ENCODE data around the gene PSMA3. TPM values are rescaled to one million over a fixed set of nuclear protein-coding genes. Genes with fewer than 3 reads are reported as not detected.

The PSMA3 gene
- 91.8 and 105 TPM in 2 replicates for total RNA-seq

DNA sequence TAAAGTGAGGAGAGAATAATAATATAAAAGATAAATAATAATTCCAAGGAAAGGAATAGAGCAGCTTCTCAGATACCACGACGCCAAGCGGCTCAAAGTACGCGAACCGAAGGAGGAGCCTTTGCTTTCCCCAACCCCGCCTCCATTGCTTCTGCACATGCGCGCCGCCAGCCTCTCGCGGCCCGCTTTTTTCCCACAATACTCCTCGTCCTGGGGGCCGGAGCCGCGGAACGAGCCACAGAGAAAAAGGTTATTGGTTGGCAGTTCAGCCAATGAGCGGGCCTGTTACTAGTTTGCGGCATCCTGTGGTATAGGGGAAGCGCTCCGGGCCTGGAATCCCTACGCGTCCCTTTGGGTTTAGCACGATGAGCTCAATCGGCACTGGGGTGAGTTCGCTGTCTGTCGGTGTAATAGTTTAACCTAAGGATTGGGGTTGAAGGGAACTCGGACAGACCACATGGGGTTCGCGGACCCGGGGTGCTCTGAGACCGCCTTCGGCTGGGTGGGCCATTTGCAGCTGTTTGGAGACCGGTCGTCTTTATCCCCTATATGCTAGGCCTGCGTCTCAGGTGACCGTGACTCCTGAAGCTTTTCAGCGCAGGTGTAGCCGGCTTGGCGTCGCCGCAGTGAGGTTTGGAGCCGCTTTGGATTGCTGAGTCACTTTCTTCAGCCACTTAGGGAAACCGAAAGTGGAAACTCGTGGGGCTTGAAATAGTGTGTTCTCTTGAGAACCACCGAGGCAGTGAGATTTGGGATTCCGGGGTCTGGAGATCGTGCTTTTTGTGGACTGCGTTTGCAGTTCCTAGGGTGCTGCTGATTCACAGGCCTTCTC is at the start of gene PSMA3:
Gene PSMA3, plus strand, starts transcription at position 288 of the 832 bp plus-strand sequence. Its CDS starts 78 bp downstream, at position 366.

GRCh38 chr14:58199726-58200479 is 44.7 kb upstream of the PSMA3 start, which contains the start of gene ACTR10:
TSS of gene ACTR10 (plus strand) at chr14:58200149. CDS start at chr14:58200218, 69 bp downstream.

GRCh38 chr14:58298477-58299400 is 54.1 kb downstream of the PSMA3 start, which contains the start of gene ARID4A:
TSS of gene ARID4A (plus strand) at chr14:58298555. CDS start at chr14:58299855, 1,300 bp downstream.

Other genes starting within 250 kb of the PSMA3 start
- 1.3 and 1.6 TPM in 2 replicates for gene ARMH4, start 92.6 kb upstream of the PSMA3 start, total RNA-seq
- gene ACTR10, start 44.7 kb upstream of the PSMA3 start, total RNA-seq = 31.4 and 41.9 TPM in 2 replicates
- gene ARID4A, start 53.7 kb downstream of the PSMA3 start, total RNA-seq = 11.5 and 28.9 TPM in 2 replicates
- not detected in 2 replicates for gene TOMM20L, start 151.1 kb downstream of the PSMA3 start, total RNA-seq
- gene TIMM9, start 182.7 kb downstream of the PSMA3 start, total RNA-seq = 12.5 and 14.1 TPM in 2 replicates
- 13.1 and 32.2 TPM in 2 replicates for gene KIAA0586, start 182.9 kb downstream of the PSMA3 start, total RNA-seq

Measured in bladder microvascular endothelial cell (primary cell).